NT2/D1 (cell line): Measurements from ENCODE around the gene CDKN2D.

Source experiments
- DNase-seq: peaks from one replicate; pipeline ENCODE4 v3.0.0-alpha.2; 2011; ENCODE audit warnings: low read depth, low spot score
- H3K27me3 ChIP-seq: 2 replicates; pipeline ENCODE4 v1.6.0; 2011; ENCODE audit warnings: mild to moderate bottlenecking; ENCODE audit not compliant: insufficient read length, insufficient read depth
- H3K36me3 ChIP-seq: 2 replicates; pipeline ENCODE4 v1.6.1; 2011; ENCODE audit warnings: mild to moderate bottlenecking, low read length, mixed read lengths; ENCODE audit not compliant: insufficient read depth, insufficient read length
- H3K4me1 ChIP-seq: 2 replicates; pipeline ENCODE4 v1.5.1; 2011; ENCODE audit not compliant: insufficient read depth, insufficient read length
- H3K4me3 ChIP-seq: 2 replicates; pipeline ENCODE4 v1.5.1; 2011; ENCODE audit warnings: low read depth; ENCODE audit not compliant: insufficient read length
- H3K9ac ChIP-seq: 2 replicates; pipeline ENCODE4 v1.6.0; 2011; ENCODE audit warnings: low read depth; ENCODE audit not compliant: insufficient read length
- H3K9me3 ChIP-seq: 2 replicates; pipeline ENCODE4 v1.5.1; 2011; ENCODE audit warnings: mild to moderate bottlenecking, low read length; ENCODE audit not compliant: insufficient read depth
- SUZ12 ChIP-seq: IDR thresholded peaks from 2 replicates; pipeline ENCODE4 v1.6.1; 2011; ENCODE audit not compliant: insufficient read length, insufficient read depth; ENCODE audit errors: extremely low read depth
- YY1 ChIP-seq: IDR thresholded peaks from 2 replicates; pipeline ENCODE4 v1.6.1; 2011; ENCODE audit not compliant: insufficient read length, insufficient read depth
- ZNF274 ChIP-seq: IDR thresholded peaks from 2 replicates; pipeline ENCODE4 v1.6.1; 2011; ENCODE audit warnings: mild to moderate bottlenecking, low read depth, low read length

CDKN2D gene

DNA sequence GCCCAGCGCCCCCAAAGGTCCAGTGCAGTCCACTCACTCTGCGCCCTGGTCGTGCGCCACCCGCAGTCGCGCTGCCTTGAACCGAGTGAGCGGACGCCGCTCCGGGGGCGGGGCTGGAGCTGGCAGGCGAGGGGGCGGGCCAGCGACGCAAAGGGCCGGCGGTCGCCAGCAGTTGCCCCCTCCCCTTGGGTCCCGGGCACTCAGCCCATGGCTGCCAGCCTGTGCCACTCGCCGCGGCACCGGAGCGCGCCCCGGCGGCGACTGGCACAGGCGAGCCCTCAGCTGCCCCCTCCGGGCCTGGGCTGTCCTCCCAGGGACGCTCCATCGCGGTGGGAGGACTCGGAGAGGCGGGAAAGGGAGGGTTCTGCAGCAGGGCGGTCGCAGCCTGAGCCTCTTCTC is 51.4 kb downstream of the CDKN2D start, which contains the start of gene S1PR5:
Gene S1PR5 (minus strand): TSS at position 87 of the 399 bp plus-strand sequence. CDS start 2,436 bp downstream, outside the sequence.
- TF ChIP-seq SUZ12 (no peak), YY1 (no peak), ZNF274 (no peak)
- no peak for DNase-seq
- H3K9me3 ChIP-seq: no peaks in the 10 kb centered on the region
- H3K9ac ChIP-seq: peak within 1 kb of the TSS; percentile 87
- H3K4me3 ChIP-seq: peak within 1 kb of the TSS; percentile 76
- peaks cover 40% of the 10 kb centered on the region for H3K27me3 ChIP-seq
- H3K36me3 ChIP-seq: peaks cover 3% of the 10 kb centered on the region
- peaks cover 15% of the 10 kb centered on the region for H3K4me1 ChIP-seq

GRCh38 chr19:10516671-10517286 is 52.0 kb downstream of the CDKN2D start:
- peak overlapping the region; percentile 76 for H3K4me3 ChIP-seq
- H3K27me3 ChIP-seq: peaks cover 40% of the 10 kb centered on the region
- H3K9ac ChIP-seq: peak overlapping the region; percentile 87

More at GRCh38 chr19:10516671-10517286, 52.0 kb downstream of the CDKN2D start:
- TF ChIP-seq SUZ12 (no peak), ZNF274 (no peak), YY1 (no peak)
- DNase-seq: no peak
- no peaks in the 10 kb centered on the region for H3K9me3 ChIP-seq
- peaks cover 3% of the 10 kb centered on the region for H3K36me3 ChIP-seq
- peaks cover 15% of the 10 kb centered on the region for H3K4me1 ChIP-seq
